H54 (cell line): ENCODE measurements around the gene SCAP.
"Not testable (repeated sequence)": the region's sequence is repeated elsewhere in the genome, so short reads cannot be mapped to it uniquely, and the experiment has no call there.

ENCODE experiments used
- DNase-seq: peaks from one replicate; pipeline ENCODE4 v3.0.0; 2011; ENCODE audit warnings: low spot score, mixed read lengths; ENCODE audit not compliant: insufficient read length
- FAIRE-seq: peaks from 3 replicates; lab custom pipeline; 2011; peaks lifted over from hg19 to GRCh38; lab: Jason Lieb, UNC
- POLR2A ChIP-seq: IDR thresholded peaks from 2 replicates; pipeline ENCODE4 v1.6.1; 2011; ENCODE audit warnings: low read depth, mild to moderate bottlenecking, low read length

SCAP gene

GRCh38 chr3:47378869-47379268 lies 96.9 kb downstream of the SCAP start:
- no peak for TF ChIP-seq POLR2A
- FAIRE-seq, result no peak
- no peak for DNase-seq

GRCh38 chr3:47377186-47377585 lies 98.6 kb downstream of the SCAP start:
- TF ChIP-seq POLR2A, result no peak
- FAIRE-seq (no peak), DNase-seq (no peak)

GRCh38 chr3:47376393-47376792 lies 99.3 kb downstream of the SCAP start:
- no peak for TF ChIP-seq POLR2A
- FAIRE-seq (no peak), DNase-seq (no peak)

- FAIRE-seq (no peak), DNase-seq (no peak)
- no peak for TF ChIP-seq POLR2A
These were observed 101.2 kb downstream of the SCAP start for GRCh38 chr3:47374587-47374986.

GRCh38 chr3:47370887-47371697 lies 104.6 kb downstream of the SCAP start:
- no peak for FAIRE-seq
- no peak for TF ChIP-seq POLR2A
- no peak for DNase-seq

- DNase-seq, FAIRE-seq: not testable (repeated sequence)
These were observed 105.7 kb downstream of the SCAP start for GRCh38 chr3:47370020-47370419.

- FAIRE-seq, result no peak
These were observed 108.1 kb downstream of the SCAP start for GRCh38 chr3:47367631-47368030.

GRCh38 chr3:47366833-47367232 lies 108.9 kb downstream of the SCAP start:
- DNase-seq, result no peak
- TF ChIP-seq POLR2A, result no peak
- no peak for FAIRE-seq

More at GRCh38 chr3:47367631-47368030, 108.1 kb downstream of the SCAP start:
- no peak for TF ChIP-seq POLR2A
- DNase-seq, result no peak

GRCh38 chr3:47365213-47366153 lies 110.3 kb downstream of the SCAP start:
- DNase-seq, result no peak
- FAIRE-seq, result peak; percentile 58
- TF ChIP-seq POLR2A, result no peak
